Activated CD4-positive, alpha-beta T cell treated with anti-CD3 and anti-CD28 coated beads, Interleukin-2, amount 50 U/mL, for 48 hours (primary cell): ENCODE data around the gene CDKN2C.
"Not testable (repeated sequence)": the region's sequence is repeated elsewhere in the genome, so short reads cannot be mapped to it uniquely, and the experiment has no call there.

Source experiments
- DNase-seq, 2 experiments: peaks; one replicate each; pipeline ENCODE4 v3.0.0-alpha.2; 2020

Gene CDKN2C

DNA sequence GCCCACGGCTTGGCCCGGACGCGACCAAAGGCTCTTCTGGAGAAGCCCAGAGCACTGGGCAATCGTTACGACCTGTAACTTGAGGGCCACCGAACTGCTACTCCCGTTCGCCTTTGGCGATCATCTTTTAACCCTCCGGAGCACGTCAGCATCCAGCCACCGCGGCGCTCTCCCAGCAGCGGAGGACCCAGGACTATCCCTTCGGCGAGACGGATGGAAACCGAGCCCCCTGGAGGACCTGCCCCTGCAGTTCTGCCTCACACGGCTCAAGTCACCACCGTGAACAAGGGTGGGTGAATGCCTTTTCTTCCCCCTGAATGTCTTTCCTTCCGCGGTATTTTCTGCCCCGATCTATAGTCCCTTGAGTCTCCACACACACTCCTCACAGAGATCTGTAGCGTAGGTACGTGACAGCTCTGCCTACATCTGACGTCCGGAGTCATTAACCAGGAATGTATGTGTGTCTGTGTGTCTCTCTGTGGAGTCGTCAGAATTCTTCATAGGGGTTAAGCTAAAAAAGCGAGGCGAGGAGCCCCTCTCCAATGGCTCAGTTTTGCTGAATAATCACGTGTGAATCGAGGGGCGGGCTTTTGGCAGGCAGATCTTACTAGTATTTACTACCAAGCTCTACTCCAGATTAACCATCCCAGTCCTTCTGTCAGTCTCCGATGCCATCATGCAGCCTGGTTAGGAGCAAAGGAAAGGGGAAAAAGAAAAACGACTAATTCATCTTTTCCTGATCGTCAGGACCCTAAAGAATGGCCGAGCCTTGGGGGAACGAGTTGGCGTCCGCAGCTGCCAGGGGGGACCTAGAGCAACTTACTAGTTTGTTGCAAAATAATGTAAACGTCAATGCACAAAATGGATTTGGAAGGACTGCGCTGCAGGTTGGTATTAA is at the start of gene CDKN2C:
CDKN2C (plus strand) TSS at position 635 of the 898 bp plus-strand sequence; CDS start at position 759, 124 bp downstream.
- peak; percentile 36 to 54 for DNase-seq

DNA sequence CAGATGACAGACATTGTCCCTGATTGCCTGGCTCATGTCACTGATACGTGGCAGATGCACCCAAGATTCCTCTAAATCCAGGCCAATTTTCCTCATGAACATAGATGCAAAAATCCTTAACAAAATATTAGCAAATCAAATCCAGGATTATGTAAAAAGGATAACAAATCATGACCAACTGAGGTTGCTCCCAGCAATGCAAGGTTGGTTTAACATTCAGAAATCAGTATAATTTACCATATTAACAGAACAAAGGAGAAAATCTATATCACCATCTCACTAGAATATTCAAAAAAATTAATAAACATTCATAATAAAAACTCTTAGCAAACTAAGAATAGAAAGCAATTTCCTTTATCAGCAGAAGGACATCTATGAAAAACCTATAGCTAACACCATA is 49.6 kb upstream of the CDKN2C start:
- DNase-seq = no peak

DNA sequence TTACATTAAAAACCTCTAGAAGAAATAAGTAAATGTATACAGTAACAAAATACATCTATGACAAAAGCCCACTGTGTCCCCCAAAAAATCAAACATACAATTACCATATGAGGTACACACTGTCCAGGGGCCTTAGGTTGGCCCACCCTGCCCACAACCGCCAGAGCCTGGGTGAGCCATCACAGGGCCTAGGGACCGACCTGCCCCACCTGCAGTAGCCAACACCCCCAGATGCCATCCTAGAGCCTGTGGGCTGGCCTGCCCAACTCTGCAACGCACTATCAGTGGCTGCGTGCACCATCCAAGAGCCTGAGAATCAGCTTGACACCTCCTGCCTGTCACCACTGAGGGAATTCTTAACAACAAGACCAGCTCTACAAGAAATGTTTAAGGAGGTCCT is 49.0 kb upstream of the CDKN2C start:
- no peak for DNase-seq

DNA sequence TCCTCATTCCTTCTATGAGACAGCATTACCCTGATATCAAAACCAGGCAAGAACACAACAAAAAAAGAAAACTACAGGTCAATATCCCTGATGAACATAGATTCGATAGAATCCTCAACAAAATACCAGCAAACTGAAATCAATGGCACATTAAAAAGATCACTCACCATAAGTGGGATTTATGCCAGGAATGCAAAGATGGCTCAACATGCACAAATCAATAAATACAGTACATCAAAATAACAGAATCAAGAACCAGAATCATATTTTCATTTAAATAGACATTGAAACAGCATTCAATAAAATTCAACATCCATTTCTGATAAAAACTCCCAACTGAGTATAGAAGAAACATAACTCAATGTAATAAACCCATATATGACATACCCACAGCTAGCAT is 46.5 kb upstream of the CDKN2C start:
- DNase-seq = no peak

DNA sequence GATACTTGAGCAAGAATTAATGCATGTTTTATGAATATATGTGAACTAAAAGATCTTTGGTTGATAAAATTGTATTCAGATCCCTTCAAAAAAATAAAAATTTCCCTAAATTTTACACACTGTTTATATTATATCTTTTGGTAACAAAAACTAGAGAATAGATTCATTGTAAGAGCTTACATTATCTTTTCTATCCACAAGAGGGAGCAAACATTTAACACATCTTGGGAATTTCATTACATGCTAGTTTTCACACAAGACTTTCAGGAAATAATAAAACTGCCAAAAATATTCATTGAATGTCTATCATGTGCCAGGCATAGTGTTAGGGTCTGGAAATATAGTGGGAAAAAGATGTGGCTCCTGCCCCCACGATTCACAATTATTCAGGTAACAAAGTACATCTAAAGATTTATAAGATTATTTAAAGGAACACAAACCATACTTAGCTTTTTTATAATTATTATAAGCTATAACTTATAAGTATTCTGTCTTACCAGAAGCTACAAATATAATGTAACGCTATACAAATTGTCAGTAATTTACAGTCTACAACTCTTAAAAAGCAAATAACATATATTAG is 40.6 kb upstream of the CDKN2C start:
- no peak for DNase-seq

DNA sequence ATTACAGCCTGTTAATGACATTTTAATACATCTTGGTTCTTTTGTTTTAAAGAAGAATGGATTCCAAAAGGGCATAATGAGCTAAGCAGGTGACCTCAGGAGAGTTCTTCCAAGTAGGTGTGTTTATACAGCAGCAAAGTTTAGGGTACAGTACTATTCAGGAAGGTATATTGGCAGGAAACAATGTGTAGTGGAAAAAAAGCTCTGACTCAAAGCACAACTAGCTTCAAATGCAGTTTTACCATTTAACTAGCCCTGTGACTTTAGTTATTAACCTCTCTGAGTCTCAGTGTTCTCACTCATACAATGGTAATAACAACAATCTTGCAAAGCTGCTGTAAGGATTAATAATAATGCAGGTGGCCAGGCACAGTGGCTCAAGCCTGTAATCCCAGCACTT is 39.9 kb upstream of the CDKN2C start:
- no peak for DNase-seq

DNA sequence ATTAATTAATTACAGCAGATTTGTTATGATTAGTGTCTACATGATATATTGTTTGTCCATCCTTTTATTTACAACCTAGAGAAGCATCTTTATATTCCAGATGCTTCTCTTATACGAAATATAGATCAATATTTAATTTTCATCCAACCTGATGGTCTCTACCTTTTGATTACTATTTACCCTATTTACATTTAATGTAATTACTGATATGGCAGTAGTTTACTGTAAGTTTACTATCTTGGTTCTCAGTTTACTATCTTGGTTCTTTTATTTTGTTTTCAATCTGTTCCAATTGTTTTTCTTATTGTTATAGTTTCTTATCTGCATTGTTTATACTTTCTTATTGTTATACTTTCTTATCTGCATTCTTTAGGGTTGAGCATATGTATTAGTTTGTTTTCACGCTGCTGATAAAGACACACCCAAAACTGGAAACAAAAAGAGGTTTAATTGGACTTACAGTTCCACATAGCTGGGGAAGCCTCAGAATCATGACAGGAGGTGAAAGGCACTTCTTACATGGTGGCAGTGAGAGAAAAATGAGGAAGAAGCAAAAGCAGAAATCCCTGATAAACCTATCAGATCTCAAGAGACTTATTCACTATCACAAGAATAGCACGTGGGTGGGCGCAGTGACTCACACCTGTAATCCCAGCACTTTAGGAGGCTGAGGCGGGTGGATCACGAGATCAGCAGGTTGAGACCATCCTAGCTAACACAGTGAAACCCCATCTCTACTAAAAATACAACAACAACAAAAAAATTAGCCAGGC is 38.9 kb upstream of the CDKN2C start:
- no peak for DNase-seq

DNA sequence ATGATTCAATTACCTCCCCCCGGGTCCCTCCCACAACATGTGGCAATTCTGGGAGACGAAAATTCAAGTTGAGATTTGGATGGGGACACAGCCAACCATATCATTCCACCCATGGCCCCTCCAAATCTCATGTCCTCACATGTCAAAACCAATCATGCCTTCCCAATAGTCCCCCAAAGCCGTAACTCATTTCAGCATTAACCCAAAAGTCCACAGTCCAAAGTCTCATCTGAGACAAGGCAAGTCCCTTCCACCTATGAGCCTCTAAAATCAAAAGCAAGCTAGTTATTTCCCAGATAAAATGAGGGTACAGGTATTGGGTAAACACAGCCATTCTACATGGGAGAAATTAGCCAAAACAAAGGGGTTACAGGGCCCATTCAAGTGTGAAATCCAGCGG is 38.0 kb upstream of the CDKN2C start:
- not testable (repeated sequence) for DNase-seq

DNA sequence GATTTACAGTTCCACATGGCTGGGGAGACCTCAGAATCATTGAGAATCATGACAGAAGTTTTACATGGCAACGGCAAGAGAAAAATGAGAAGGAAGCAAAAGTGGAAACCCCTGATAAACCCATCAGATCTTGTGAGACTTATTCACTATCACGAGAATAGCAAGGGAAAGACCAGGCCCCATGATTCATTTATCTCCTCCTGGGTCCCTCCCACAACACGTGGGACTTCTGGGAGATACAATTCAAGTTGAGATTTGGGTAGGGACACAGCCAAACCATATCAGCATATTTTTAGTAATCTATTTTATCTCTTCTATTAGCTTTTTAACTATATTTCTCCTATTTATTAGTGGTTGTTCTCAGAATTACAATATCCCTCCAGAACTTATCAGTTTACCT is 36.3 kb upstream of the CDKN2C start:
- DNase-seq = not testable (repeated sequence)

DNA sequence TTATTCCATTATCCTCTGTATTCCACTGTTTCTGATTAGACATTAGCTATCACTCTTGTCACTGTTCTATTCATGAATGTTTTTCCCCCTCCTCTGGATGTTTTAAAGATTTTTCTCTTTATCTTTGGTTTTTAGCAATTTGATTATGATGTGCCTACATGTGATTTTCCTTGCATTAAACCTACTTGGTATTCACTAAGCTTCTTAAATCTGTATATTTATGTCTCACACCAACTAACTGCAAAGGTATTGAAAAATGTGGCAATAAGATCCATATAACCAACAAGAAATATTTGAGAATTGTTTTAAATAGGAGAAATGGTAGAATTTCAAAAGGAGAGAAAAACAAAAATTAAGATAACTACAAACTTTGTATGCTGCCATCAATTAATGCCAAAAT is 35.2 kb upstream of the CDKN2C start:
- DNase-seq = no peak

DNA sequence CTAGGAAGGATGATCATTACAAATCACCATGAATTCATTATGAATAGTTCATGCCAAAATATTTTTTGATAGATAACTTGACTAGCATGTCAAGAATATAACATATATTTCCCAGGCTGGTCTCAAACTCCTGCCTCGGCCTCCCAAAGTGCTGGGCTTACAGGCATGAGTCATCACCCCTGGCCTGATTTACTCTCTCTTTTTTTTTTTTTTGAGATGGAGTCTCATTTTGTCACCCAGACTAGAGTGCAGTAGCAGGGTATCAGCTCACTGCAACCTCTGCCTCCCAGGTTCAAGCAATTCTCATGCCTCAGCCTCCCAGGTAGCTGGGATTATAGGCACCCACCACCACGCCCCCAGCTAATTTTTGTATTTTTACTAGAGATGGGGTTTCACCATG is 34.8 kb upstream of the CDKN2C start:
- not testable (repeated sequence) for DNase-seq

DNA sequence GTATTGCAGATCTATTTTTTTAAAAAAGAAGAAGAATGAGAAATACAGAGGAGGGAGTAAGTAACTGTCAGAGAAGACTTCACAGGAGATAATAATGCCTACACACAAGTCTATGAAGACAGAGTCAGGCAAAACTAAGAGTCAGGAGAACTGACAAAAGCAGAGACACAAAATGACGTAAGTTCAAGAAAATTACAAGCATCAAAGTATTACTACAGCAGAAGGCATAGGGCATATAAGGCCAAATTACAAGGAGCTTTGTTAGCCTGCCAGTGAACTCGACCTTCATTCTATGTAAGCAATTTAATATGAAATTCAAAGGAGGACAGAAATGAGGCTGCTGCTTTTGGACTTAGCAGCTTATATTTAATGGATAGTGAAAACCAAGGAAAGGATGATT is 33.7 kb upstream of the CDKN2C start:
- DNase-seq = no peak

DNA sequence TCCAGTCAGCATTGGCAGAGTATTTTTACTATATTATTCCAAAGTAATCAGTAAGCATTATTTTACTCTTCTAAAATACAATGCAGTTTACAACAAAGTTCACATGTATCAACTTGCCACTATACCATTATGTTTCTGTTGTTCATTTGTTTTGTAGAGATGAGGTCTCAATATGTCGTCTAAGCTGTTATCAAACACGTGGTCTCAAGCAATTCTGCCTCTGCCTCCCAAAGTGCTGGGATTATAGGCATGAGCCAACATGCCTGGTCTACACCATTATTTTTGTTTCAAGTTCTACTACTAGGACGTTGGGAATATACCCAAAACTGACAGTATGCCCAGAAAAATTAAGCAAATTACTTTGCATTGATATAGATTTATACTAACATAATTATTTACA is 29.8 kb upstream of the CDKN2C start:
- DNase-seq = no peak

DNA sequence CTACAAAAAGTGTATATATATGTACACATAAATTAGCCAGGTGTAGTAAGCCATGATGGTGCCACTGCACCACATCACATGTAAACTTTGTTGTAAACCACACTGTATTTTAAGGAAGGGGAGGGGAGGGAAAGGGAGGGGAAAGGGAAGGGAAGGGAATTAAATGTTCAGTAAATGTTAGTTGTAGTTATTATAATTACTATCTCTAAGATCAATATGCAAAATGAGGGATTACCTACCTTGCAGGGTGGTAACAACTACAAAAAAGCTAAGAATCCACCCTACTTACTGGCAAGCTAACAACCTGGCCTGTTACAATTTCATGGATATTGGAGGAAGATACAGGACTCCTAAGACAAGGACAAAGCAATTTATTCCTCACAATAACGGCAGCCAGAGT is 27.7 kb upstream of the CDKN2C start:
- no peak for DNase-seq

DNA sequence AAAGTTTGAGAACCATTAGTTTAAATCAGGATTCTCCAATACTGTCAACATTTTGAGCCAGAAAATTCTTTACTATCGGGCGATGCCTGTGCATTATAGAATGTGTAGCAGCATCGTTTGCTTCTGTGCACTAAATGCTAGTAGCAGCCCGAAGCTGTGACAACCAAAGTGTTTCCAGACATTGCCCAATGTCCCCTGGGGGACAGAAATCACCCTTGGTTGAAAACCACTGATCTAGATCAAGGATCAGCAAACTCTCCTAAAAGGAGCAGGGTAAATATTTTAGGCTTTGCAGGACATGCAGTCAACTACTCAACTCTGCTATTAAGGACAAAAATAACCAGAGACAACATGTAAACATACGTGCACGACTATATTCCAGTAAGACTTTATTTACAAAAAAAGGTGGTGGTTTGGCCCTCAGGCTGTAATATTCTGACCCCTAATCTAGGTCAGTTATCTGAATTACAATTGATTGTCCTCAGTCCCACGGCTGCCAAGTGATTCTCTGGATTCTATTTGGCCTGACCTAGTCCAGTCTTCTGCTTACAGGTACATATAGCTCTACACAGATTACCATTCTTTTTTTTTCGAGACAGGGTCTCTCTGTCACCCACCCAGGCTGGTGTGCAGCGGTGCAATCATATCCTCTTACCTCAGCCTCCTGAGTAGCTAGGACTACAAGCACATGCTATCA is 20.6 kb upstream of the CDKN2C start:
- DNase-seq = no peak

DNA sequence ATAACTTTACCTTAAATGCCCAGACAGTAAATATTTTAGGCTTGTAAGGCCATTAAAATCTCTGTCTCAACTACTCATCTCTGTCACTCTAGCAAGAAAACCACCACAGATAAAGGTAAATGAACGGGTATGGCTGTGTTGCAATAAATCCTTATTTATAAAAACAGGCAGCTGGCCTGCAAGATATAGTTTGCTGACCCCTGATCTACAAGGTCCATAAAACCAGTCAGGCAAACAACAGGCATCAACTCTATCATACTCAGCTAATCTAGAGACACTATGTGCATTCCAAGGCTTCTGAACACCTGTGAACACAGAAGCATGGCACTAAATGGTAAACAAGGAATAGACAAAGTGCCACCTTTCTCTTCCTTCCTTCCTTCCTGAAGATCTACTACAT is 19.6 kb upstream of the CDKN2C start:
- DNase-seq = no peak

DNA sequence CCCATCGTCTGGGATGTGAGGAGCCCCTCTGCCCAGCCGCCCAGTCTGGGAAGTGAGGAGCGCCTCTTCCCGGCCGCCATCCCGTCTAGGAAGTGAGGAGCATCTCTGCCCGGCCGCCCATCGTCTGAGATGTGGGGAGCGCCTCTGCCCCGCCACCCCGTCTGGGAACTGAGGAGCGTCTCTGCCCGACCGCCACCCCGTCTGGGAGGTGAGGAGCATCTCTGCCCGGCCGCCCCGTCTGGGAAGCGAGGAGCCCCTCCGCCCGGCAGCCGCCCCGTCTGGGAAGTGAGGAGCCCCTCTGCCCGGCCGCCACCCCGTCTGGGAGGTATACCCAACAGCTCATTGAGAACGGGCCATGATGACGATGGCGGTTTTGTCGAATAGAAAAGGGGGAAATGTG is 17.5 kb upstream of the CDKN2C start:
- not testable (repeated sequence) for DNase-seq

DNA sequence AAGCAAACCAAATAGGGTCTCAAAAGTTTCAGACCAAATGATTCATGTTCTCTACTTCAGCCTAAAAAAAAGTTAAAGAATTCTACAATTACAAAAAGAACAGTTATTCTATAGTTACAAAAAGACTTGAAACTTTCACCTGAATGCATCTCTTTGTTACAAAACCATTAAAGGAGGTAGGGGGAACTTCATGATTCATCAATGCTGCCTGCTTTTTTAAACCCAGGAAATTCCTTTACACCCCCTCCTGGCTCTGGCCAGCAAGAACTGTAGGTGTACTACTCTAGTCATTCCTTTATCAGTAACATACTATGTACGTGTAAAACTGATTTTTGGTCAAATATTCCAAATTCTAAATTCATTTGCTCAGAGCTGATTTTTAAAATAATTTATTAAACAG is 14.9 kb upstream of the CDKN2C start:
- DNase-seq = no peak

DNA sequence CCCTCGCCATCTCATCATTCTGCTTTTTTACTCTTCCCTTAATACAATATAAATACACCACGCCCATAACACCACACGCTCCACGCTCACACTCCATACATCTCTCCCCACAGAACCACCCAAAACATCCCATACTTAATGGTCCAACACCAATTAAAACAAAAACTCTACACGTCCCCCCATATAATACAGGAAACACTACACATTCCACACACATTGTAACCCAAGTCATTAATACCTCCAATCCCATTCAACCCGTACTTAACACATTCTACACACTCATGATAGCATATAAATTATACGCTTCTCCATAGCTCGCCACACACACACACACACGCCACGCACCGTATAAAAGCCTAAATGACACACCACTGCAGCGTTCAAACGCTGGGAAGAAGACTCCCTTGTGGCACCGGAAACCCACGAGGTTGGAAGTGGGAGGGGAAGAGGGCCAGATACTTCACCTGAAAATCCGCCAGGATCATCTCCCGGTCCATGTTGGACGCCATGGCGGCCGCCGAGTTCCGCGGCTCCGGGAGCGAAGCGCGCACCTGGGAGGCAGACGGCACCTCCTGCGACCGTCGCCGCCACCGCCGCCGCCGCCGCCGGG is 10.6 kb upstream of the CDKN2C start:
- DNase-seq = no peak

DNA sequence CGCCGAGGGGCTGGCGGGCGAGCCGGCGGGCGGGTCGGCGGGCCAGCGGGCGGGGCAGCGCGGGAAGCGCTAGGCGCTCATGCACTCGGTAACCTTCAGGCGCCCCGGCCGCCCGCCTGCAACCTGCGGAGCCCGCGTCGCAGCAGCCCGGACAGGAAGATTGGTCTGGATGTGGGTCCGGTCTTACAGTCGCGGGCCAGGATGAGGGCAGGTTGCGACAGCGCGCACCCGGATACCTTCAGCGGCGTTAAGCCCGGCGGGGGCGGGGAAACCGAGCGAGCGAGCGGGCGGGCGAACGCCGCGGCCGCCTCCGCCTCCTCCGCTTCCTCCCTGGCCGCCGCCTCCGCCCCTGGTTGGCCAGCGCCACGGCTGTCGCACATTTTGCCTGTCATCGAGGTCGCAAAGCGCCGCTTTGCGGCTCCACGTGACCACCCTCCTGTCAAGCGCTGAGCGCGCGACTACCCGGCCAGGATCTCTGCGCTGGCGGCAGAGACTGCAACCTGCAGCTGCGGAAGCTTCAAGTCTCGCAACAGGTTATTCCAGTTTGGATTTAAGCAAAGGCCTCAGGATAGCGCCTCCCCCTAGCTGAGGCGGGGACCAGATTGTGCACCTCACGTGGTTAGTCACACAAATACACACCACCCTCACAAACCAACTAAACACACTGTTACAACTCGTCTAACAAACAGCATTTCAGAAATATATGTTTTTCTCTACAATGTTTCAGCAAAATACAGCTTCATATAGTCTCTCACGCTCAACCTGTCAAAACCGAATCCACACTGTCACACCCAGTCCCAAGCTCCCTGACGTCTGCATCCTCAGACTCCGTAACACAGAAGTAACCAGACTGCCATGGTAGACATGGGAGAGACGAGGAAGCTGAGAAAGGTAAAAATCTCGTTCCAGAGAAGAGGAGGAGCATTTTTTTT is 9.9 kb upstream of the CDKN2C start, which contains the start of gene FAF1:
FAF1 (minus strand) TSS at position 355 of the 932 bp plus-strand sequence. CDS start 456 bp downstream, outside the sequence.
- DNase-seq = peak; percentile 94 to 96

DNA sequence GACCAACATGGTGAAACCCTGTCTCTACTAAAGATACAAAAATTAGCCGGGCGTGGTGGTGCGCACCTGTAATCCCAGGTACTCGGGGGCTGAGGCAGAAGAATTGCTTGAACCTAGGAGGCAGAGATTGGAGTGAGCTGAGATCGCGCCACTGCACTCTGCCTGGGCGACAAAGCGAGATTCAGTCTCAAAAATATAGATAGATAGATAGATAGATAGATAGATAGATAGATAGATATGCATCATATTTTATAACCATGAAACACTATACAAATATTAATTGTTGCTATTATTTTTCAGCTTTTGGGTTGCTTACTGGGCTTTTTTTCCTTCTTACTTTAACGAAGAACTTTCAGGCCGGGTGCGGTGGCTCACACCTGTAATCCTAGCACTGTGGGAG is 5.2 kb upstream of the CDKN2C start:
- DNase-seq = no peak
